NCI-H446 treated with DMSO at 0.1 percent for 48 hours (cell line): ENCODE measurements around the gene MEF2D.
A peak's percentile ranks its signal among the peaks of the same experiment; 100 is the strongest.

Experiments used
- DNase-seq: peaks from one replicate; lab custom pipeline; 2025; lab: John Stamatoyannopoulos, UW

MEF2D gene

GRCh38 chr1:156468693-156469345 lies 31.8 kb downstream of the MEF2D start:
- no peak for DNase-seq

- DNase-seq, result no peak
These were observed 32.7 kb downstream of the MEF2D start for GRCh38 chr1:156467906-156468305.

DNA sequence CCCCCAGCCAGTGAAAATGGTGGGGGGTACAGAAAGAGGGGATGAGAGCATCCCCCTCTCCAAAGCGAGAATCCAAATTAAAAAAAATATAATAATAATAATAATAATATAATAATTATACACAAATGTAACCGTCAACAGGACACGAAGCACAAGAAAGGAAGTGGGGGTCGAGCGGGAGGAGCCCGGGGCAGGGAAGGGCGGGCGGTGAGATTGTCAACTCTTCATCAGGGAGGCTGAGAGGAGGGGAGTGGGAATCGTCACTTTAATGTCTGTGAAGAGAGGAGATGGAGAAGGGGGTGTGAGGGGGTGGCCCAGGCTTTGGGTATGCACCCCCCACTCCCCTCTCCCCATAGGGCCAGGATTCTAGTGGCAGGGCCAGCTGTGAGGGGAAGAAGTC lies 33.2 kb downstream of the MEF2D start:
- DNase-seq, result no peak

GRCh38 chr1:156465747-156466365 lies 34.7 kb downstream of the MEF2D start:
- no peak for DNase-seq

DNA sequence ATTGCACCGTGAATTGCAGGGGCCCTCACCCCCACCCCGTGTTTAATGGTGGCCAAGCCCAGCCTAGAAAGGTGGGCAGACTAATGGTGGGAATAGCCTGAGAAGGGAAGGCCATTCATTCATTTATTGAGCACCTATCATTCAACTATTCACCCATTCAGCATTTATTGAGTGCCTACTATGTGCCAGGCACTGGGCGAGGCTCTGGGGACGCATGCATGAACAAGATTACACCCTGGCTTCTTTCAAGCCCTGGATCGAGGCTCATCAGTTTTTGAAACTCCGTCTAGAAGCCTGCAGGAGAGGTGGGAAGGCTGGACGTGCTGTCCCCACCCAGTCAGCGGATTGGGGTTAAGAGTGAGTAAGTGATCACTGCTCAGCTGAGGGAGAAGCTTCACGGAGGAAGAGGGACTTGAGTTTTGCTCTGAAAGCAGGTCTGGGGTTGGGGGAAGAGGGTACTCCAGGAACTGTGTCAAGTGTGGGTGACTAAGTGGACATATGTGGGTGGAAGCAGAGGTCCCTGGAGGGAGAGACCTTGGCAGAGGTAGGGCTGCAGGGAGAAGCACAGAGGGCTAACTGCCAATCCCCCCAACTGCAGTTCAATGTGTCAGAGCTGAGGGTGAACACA lies 35.6 kb downstream of the MEF2D start:
- DNase-seq, result no peak

DNA sequence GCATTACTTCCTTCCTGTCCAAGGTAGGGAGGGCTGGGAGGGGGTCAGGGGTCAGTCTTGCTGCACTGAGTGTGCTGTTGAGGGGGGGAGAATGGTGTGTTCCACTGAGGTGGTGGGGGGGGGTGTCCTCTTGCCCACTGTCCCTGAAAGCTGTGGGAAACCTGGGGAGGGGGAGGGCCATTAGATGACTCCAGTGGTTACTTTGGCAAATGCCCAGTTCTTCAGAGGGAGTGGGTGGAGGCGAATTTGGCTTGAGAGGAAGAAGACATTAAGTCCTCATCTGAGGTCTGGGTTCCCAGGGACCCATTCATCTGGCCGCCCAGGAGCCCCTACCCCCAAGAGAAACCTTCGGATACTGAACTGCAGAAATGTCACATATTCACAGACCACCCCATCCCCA lies 36.2 kb downstream of the MEF2D start:
- DNase-seq, result no peak

GRCh38 chr1:156463874-156464273 lies 36.7 kb downstream of the MEF2D start:
- DNase-seq, result no peak

GRCh38 chr1:156462954-156463795 lies 37.4 kb downstream of the MEF2D start:
- DNase-seq, result no peak

- DNase-seq, result no peak
These were observed 38.6 kb downstream of the MEF2D start for GRCh38 chr1:156461781-156462647.

DNA sequence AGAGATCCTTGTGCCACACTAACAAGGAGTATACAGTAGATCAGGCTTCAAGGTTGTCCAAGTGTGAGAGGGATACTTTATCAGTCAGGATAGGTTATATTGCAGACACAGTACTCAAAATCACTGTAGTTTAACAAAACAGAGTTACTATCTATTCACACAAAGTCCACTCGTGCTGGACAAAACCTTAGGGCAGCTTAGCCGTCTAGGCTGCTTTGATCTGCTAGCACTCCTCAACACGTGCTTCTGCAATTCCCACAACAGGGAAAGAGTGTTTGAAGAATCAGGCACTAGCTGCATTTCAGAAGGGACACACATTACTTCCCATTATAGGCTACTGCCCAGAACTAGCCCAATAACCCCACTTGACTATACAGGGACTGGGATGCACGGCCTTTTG lies 39.5 kb downstream of the MEF2D start:
- no peak for DNase-seq

GRCh38 chr1:156460525-156460924 lies 40.0 kb downstream of the MEF2D start:
- no peak for DNase-seq

- no peak for DNase-seq
These were observed 42.4 kb downstream of the MEF2D start for GRCh38 chr1:156458181-156458503.

GRCh38 chr1:156456625-156457465 lies 43.7 kb downstream of the MEF2D start:
- DNase-seq, result peak; percentile 99

DNA sequence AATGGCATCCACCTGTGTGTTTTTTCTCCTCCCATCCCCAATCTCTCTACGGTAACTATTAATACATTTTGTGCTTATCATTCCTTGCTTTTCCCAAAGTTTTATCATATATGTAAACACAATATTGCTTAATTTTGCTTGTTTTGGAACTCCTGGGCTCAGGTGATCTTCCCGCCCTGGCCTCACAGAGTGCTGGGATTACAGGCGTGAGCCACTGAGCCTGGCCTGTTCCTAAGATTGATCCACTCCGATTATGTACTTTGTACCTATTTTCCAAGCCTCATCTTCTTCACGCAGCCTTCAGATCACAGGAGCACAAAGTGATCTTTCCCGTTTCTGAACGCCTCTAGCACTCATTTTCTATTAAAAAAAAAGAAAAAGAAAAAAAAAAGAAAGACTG lies 45.2 kb downstream of the MEF2D start:
- DNase-seq, result no peak

DNA sequence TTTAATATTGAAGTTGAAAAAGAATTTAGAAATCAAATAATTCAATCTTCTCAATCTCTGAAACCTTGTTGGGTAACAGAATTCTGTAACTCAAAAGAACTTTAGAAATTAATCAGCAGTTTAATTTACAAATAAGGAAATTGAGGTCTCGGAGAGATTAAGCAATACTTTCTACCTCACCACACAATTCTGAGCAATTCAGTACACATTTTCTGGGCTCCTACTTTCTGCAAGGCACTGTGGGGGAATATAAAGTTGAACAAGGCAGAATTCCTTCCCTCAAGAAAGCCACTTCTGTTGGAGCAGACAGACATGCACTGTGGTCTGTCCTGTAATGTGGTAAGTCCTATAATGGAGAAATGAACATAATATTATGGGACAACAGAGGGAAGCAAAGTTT lies 47.7 kb downstream of the MEF2D start:
- no peak for DNase-seq

GRCh38 chr1:156451505-156452160 lies 48.9 kb downstream of the MEF2D start:
- DNase-seq, result no peak

DNA sequence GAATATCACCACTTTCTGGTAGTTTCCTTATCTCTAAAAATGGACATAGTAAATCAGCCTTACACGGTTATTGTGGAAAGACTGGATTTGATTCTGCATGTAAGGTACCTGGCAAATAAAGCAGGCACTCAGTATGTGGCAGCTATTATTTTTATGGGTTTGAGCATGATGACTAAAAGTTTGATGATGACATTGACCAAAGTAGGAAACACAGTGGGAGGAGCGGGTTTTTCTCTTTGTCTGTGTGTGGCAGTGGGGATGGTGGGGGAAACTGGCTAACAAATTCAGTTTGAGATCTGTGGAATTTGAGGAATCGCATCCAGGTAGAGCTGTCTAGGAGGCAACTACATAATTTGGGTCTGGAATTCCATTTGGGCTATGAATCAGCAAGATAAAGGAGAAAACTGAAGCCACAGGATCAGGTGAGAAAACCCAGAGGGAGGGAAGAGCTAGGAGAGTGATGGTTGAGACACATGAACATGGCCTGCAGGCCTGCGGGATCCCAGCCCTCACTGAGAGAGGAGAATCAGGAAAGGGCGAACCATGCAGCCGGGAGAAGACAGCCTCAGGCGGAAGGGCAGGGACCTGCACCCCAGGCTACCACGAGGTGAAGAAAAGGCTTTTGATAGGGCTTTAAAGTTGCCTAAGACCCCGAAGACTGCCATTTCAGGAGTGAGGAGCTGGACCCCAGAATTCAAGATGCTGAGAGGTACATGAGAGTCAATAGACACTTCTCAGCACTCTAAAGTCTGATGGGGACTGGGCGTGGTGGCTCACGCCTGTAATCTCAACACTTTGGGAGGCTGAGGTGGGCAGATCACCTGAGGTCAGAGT lies 52.2 kb downstream of the MEF2D start:
- no peak for DNase-seq

GRCh38 chr1:156445789-156446263 lies 54.7 kb downstream of the MEF2D start:
- DNase-seq, result peak; percentile 80

GRCh38 chr1:156444407-156445001 lies 56.1 kb downstream of the MEF2D start:
- no peak for DNase-seq
